TTC549 (cell line): ENCODE results near the gene DNM3.
"Not testable (repeated sequence)": the region's sequence is repeated elsewhere in the genome, so short reads cannot be mapped to it uniquely, and the experiment has no call there.

Experiments
- FAIRE-seq: peaks from 2 replicates; lab custom pipeline; 2012; peaks lifted over from hg19 to GRCh38; lab: Jason Lieb, UNC

The DNM3 gene

DNA sequence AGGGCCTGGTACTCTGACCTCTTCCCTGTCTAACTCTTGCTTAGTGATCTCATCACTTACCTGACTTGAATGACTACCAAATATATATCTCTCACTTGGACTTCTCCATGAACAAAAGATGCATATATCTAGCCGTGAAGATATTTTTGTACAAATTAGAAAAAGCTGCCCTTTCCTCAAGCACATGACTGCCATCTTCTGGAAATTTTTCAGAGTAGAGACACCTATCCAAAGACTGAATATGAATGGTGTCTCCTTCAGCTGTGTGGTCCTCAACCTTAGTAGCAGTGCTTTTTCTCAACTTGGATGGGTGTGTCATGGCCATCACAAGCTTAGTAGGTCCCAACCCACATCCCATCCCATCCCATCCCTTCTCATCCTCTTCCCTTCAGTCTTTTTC, 142.3 kb downstream of the DNM3 start:
- peak; percentile 97 for FAIRE-seq

DNA sequence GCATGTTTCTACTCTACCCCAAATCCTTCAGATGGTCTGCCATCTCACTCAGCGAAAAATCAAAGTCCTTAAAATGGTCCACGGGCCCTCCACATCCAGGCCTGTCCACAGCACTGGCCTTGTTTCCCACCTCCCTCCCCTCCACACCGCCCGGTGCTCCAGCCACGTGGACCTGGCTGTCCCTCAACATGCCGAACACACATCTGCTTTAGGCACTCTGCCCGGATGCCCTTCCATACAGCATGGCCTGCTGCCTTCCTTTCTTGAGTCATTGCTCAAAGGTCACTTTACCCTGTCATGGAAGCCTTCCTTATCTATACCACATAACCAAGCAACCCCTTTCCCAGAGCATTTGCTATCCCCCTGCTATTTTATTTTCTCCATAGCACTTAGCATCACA, 143.0 kb downstream of the DNM3 start:
- FAIRE-seq = no peak

DNA sequence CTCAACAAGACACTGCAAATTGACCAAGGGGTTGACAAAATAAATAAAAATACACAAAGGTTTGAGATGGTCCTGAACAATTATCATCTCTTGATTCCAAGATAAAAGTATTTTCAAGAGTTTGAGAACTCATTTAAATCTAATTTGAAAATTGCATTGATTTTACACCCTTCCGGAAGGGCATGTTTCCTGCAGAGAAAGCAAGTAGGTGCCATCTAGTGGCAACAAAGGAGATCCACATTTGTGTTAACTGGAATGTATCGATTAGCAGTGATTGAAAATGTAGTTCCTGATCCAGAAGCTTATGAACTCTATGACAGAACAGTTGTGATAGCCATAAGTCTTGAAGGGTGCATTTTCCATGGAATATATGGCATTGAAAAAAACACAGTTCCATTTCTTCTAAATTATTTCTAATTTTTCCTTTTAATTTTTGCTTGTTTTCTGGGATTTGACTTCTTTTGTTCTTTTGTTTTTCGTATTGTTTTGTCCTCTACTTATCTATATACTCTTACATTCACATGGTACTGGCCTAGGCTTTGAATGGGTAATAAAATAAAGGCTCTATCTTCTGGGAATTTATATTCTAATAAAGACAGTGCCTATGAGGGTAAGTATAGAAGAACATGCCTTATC, 143.7 kb downstream of the DNM3 start:
- FAIRE-seq = peak; percentile 99

DNA sequence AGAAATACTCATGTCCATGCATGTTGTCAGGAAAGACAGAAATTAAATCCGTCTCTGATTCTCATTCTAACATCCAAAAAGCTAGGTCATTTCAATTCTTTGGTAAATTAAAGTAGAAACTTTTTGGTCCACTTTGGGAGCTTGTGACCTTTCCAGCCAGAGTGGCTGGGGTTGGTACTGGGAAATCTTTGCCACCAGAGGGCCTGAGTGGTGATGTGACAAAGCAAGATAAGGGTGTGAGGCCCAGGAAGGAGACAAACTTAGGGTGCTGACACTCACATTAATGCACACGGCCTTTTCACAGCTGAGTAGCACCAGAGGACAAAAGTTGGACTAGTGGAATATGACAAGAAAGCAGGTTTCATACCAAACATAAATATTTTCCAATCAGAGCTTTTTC, 144.3 kb downstream of the DNM3 start:
- no peak for FAIRE-seq

DNA sequence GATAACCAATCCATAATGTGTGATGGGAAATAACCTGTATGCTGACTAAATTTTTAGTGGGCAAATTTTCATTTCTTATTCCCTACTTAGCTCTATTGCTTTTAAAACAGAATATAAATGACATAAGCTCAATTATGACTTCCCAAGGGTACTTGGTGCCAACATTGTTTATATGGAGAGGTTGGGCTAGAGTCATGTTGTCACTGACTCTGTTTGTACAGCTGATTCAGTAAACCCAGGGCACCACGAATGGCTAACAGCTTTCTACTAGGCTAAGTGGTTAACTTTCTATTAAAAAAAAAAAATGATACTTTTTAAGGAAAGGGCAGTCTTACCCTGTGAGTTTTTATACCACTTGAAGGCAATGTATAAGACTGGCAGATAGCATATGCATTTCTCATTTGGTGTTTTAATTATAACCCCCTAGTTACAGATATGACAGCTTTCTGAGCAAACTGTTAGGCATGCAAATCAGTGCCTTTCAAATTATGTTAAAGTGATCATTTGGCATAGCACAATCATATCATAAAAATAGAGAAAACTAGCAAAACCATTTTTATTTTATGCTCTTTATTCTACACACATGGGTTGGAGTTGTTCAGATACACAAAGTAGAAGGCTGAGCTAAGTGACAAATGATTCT, 147.1 kb downstream of the DNM3 start:
- no peak for FAIRE-seq

DNA sequence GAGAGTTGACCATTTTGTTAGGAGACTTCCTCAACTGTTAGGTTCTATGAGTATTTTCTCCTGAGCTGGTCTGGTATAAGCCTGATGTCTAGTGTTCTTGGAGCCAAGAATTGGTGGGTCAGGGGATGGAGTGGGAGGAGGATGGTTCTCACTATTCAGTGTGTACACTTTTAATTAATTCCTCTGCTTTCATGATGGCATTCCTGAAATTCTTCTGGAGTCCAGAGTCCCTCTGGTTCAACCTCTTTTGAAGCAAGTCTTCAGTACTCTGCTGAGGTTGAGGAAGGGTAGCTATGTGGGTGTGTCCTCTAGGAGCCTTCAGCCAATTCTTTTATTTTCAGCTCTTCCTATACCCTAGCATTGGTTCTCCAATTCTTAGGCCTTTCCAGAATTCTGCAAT, 149.1 kb downstream of the DNM3 start:
- no peak for FAIRE-seq

DNA sequence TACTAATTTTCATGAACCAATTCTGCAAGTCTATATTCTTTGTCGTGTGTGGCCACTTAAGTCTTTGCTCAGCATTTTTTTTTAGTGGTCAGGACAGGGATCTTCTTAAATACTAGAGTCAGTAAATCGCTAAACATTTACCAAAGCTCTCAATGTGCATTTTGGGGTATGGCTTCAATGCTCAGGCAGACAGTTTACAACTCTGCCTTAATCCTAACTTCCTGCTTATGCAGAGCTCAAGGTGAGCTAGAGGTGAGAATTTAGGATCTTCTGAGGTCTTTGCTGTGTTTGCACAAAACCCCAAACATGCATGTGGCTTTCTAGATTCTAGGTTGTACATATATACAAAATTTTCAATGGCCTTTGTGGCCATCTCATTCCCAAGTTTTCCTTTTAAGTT, 153.0 kb downstream of the DNM3 start:
- FAIRE-seq = no peak

DNA sequence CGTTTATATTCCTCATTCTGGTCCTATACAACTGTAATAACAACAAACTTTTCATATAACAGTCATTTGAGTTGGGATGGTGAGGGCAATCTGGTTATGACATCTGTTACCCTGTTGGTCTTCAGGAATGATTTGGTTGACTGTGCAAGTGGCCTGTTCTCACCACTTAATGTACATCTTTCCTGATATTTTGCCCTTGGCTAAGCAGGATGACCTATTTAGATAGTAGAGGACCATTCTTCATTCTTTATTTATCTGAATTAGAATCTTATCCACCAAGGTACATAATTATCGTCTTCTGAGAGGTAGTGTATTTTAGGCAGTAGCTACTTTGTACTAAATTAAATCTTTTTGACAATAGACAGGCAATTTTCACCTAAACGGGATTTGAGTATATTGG, 154.3 kb downstream of the DNM3 start:
- FAIRE-seq = no peak

DNA sequence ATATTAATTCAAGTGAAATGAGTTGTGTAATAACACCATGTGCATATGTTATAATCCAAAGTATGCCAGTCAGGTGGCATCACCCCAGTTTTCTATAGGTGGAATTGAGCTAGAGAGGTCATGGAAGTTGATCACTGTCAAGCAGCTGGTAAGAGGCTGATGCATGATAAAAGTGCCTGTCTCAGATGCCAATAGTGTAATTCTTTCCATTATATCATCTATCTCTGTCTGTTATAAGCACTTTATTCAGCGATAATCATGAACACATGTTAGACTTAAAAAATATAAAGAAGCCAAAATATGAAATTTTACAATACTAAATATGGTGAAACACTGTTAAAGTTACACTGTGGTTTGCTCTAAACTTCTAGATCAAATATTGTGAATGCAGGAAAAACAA, 156.6 kb downstream of the DNM3 start:
- no peak for FAIRE-seq

DNA sequence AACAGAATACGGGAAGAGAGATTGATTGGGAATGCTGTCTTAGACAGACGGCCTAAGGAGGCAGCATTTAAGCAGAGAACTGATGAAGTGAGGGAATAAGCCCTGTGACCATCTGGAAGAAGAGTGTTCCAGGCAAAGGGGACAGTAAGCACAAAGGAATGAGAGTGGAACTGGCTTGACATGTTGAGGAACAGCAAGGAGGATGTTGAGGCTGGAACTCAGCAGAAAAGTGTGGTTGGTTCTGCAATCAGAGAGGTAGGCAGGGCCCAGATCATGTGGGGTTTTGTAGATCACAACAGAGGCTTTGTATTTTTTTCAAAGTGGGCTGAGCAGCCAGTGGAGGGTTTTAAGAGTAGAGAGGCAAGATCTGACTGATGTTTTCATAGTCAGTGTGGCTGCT, 157.4 kb downstream of the DNM3 start:
- FAIRE-seq = no peak

DNA sequence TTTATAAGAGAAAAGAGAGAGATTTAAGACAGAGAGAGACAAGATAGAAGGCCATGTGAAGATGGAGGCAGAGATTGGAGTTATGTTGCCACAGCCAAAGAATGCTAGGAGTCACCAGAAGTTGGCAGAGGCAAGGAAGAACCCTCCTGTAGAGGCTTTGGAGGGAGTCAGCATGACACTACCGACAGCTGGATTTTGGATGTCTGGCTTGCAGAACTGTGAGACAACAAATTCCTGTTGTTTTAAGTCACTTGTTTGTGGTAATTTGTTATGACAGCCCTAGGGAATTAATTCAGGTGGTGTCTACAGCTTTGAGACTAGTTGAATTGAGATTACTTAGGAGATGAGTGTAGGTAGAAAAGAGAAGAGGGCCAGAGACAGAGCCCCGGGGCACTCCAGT, 158.5 kb downstream of the DNM3 start:
- no peak for FAIRE-seq

DNA sequence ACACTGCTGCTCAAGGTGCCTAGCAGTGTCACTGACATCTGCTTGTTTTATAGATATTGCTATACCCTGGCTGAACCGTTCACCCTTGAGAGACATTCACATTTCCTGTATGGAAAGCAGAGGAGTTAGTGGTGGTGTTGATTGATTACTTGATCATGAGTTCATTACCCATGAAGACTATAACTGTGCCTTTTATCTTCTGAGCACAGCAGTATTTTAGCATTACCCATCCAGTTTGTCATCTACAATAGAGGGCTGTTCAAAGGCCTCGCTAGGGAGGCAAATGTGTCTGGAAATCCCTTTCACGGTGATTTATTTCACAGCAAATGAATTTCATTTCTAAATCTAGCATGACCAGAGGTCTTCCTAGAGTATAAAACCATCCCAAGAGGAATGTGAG, 160.0 kb downstream of the DNM3 start:
- no peak for FAIRE-seq

DNA sequence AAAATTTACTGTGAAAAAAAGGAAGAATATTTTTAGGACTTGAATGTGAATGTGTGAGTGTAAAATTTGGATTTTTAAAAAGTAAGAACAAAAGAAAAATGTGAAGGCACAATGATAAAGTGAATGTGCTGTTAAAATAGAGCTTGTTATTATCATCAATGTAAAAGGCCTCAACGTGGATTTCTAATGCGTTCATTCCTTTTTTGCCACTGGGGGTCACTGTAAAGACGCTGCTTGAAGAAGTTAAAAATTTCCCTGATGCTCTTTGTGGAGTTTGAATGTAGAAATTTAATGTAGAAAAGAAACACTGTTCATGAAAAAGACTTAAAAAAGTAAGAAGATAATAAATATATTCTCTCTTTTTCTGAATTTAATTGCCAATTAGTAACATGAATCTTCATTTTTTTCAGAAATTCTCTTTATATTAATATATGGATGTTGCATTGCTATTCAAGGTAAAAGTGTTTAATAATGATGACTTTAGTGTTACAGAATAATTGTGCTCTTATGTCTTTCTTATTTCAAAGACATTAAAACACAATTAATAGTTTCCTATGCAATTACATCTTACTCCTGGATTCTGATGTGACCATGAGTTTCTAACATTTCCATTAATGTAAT, 161.5 kb downstream of the DNM3 start:
- no peak for FAIRE-seq

DNA sequence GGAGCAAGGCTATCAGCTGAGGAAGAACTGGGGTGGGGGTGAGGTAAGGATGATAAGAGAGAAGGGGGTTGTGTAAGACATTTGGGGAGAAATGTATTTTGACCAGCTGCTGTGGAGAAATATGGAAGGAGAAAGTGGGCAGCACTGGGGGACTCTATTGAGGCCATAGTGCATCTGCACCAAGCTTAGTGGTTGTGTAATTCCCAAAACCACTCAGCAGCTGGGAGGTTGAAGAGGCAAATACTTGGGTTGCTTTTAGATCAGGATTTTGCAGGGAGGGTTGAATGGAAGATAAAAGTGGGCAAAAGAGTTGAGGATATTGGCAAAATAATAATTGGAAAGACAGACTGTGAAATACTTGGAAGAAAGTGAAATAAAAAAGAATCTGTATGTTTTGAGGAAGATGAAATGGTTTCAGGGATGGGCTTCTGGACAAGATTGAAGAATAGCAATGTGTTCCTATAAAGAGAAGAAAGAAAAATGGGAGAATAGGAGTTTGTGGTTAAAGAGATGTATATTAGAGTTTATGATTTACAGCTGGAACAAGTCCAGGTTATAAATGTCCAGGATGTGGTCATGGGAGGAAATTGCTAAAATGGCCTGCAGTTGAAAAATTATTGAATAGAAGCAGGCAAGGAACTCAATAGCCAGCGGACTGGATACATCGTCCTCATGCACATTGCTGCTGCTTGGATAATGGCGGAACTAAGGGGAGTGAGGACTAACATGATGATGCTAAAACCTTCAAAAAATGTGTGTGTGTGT, 162.7 kb downstream of the DNM3 start:
- no peak for FAIRE-seq

DNA sequence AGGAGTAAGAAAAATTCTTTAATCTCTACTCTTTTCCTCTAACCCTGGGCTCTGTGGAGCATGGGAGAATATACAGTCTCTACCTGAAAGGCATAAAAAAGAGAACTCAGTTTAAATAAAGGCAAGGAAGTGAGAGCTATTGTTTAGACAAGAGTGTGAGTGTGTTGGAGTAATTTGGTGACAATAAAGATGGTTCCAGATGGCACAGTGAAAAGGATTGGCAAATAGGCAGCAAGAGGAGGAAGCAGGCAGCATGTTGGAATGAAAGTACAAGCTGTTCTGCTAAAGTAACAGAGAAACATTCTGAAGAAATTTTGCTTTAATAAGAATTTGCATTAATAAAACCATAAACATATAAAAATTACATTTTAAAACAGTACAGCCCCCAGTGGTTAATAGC, 163.4 kb downstream of the DNM3 start:
- FAIRE-seq = no peak

DNA sequence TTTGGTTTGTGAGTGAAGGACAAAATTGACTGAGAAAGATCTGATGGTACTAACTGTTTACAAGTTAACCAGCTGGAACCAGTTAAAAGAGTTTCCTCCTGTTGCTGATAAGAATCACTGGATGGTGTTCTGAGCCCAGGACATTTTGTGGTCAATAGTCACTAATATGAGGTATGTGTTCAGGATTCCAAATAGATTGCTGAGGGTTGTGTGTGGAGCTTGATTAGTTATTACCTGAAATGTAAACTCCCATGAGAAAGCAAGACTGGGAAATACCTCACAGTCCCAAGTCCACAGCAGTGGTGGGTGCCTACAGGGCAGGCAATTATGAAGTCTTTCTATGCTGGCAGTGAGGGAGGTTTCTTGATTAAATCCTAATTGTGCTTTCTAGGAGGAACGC, 164.6 kb downstream of the DNM3 start:
- no peak for FAIRE-seq

DNA sequence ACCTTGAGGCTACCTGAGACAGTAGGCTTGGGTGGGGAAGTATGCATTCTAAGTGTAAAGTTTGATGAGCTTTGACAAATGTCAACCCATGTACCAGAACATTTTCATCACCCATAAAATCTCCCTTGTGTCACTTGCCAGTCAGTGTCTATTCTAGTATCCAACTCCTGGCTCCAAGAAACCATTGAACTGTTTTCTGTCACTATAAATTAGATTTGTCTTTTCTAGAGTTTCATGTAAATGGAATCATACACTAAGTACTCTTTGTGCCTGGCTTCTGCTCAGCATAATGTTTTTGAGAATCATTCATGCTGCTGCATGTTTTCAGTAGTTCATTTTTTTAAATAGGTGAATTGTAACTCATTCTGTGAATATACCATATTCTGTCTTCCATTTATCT, 165.4 kb downstream of the DNM3 start:
- no peak for FAIRE-seq

DNA sequence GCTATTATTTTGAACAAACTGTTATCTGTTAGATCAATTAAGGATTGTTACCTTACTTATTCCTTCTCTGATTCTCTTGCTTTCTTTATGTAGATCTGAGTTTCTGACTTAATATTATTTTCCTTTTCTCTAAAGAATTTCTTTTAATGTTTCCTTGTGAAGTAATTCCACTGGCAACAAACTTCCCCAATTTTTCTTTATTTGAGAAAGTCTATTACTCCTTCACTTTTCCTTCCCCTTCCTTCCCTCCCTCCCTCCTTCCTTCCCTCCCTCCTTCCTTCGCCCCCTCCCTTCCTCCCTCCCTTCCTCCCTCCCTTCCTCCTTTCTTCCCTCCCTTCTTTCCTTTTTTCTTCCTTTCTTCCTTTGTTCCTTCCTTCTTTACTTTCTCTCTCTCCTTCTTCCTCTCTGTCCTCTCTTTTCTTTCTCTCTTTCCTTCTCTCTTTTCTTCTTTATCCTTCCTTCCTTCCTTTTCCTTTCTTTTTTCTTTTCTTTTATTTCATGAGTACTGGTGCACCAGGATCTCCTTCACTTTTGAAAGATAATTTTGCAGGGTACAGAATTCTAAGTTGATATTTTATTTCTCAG, 177.5 kb downstream of the DNM3 start:
- FAIRE-seq = no peak

DNA sequence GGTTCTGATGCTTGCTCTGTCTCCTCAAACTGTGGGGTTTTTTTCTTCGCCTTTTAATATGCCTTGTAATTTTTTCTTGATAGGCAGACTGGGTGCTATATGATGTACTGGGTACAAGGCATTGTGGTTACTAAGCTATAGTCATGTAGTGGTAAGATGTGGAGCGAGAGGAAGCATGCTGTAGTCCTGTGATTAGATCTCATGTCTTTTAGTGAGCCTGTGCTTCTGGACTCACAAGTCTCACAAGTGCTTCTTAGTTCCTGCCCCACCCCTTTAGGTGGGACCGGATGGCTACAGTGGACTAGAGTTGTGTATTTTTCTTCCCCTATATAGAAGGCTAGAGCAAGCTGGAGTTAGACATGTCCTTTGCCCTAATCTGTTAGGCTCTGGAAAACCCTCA, 178.7 kb downstream of the DNM3 start:
- FAIRE-seq = no peak

DNA sequence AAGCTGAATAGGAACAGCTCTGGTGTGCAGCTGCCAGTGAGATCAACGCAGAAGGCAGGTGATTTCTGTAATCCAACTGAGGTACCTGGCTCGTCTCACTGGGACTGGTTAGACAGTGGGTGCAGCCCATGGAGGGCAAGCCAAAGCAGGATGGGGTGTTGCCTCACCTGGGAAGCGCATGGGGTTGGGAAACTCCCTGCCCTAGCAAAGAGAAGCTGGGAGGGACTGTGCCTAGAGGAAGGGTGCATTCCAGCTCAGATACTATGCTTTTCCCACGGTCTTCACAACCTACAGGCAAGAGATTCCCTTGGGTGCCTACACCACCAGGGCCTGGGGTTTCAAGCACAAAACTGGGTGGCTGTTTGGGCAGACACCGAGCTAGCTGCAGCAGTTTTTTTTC, 183.2 kb downstream of the DNM3 start:
- FAIRE-seq = no peak

DNA sequence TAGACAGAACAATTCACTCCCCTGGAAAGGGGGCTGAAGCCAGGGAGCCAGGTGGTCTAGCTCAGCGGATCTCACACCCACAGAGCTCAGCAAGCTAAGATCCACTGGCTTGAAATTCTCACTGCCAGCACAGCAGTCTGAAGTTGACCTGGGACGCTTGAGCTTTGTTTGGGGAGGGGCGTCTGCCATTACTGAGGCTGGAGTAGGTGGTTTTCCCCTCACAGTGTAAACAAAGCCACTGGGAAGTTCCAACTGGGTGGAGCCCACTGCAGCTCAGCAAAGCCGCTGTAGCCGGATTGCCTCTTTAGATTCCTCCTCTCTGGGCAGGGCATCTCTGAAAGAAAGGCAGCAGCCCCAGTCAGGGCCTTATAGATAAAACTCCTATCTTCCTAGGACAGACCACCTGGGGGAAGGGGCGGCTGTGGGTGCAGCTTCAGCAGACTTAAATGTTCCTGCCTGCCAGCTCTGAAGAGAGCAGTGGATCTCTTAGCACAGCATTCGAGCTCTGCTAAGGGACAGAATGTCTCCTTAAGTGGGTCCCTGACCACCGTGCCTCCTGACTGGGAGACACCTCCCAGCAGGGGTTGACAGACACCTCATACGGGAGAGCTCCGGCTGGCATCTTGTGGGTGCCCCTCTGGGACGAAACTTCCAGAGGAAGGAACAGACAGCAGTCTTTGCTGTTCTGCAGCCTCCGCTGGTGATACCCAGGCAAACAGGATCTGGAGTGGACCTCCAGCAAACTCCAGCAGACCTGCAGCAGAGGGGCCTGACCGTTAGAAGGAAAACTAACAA, 183.8 kb downstream of the DNM3 start:
- not testable (repeated sequence) for FAIRE-seq

DNA sequence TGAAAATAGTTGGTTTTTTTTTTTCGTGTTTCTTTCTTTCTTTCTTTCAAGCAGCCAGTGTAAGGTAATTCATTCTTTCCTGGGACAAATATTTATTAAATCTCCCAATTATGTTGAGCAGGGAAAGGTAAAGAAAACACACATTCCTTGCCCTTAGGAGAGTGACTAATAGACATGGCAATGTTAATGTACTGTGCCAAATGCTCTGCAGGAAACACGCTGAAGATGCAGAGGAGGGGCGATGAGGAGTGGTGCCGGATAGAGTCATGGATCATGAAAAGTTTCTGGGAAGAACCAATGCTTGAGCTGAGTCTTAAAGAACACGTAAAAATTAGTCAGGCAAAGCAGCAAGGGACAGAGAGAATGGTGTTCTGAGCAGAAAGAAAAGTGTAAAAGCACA, 199.2 kb downstream of the DNM3 start:
- FAIRE-seq = no peak
